Bronchial epithelial cell (primary cell): ENCODE measurements around the gene RBMXL3. TPM values are rescaled to one million over a fixed set of nuclear protein-coding genes. Genes with fewer than 3 reads are reported as not detected.

Experiments
- DNase-seq: peaks from one replicate; pipeline ENCODE4 v3.0.0-alpha.2; 2010; ENCODE audit warnings: low read depth
- FAIRE-seq: peaks from 2 replicates; lab custom pipeline; 2011; peaks lifted over from hg19 to GRCh38; lab: Jason Lieb, UNC
- H3K27me3 ChIP-seq: 2 replicates; pipeline ENCODE4 v1.5.1; 2011; ENCODE audit warnings: low read length; ENCODE audit not compliant: control insufficient read depth, insufficient read depth
- H3K36me3 ChIP-seq: 2 replicates; pipeline ENCODE4 v1.5.1; 2011; ENCODE audit warnings: low read length; ENCODE audit not compliant: control insufficient read depth, insufficient read depth
- H3K4me3 ChIP-seq: 2 replicates; pipeline ENCODE4 v1.5.1; 2011; ENCODE audit warnings: mild to moderate bottlenecking, low read depth, low read length, control low read depth
- CTCF ChIP-seq: IDR thresholded peaks from 2 replicates; pipeline ENCODE4 v1.5.1; 2011; ENCODE audit warnings: mild to moderate bottlenecking, moderate library complexity, low read length, control low read depth, inconsistent platforms; ENCODE audit not compliant: insufficient read depth, severe bottlenecking
- total RNA-seq: library from RNA; depleted of rRNA; stranded (reverse); fragments of >200 nt; gene quantifications from 2 replicates; pipeline ENCODE4 v1.2.1, GENCODE V29; 2014

RBMXL3 gene
- not detected in 2 replicates for total RNA-seq

- FAIRE-seq: no peak
- no peak for DNase-seq
- TF ChIP-seq CTCF: no peak
- Histone ChIP-seq H3K4me3 (no peak within 1 kb of the TSS), H3K27me3 (no peaks in the 10 kb centered on the region), H3K36me3 (no peaks in the 10 kb centered on the region)
Observed at GRCh38 chrX:115189110-115189509, at the start of gene RBMXL3. RBMXL3 (plus strand) TSS chrX:115189410; CDS start chrX:115189442, 32 bp downstream.

DNA sequence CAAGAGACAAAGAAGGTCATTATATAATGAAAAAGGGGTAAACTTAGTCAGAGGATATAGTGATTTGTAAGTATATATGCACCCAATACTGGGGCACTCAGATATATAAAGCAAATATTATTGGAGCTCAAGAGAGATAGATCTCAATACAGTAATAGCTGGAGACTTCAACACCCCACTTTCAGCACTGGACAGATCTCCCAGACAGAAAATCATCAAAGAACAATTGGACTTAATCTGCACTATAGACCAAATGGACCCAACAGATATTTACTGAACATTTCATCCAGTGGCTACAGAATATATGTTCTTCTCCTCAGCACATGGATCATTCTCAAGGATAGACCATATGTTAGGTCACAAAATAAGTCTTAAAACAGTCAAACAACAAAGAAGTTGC lies 47.2 kb upstream of the RBMXL3 start:
- Histone ChIP-seq H3K36me3 (no peaks in the 10 kb centered on the region), H3K4me3 (no peak overlapping the region), H3K27me3 (no peaks in the 10 kb centered on the region)
- no peak for TF ChIP-seq CTCF
- FAIRE-seq: no peak
- no peak for DNase-seq

DNA sequence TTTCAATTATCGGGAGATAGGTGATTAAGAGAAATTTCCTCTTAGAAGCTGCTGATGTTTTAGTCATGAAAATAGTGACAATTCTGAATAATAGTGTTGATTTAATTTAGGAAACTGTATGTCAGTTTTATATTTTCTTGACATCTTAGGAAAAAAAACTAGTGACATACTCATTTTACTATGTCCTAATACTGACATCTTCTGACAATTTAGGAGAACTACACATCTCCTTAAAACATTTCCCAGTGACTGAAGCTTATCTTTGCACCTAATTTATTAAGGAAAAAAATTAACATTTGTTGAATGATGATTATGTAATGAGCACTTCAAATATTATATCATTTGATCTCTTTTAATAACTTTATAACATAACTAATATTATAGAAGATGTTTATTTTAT lies 42.0 kb upstream of the RBMXL3 start:
- peak; percentile 39 for DNase-seq
- Histone ChIP-seq H3K4me3 (no peak overlapping the region), H3K27me3 (no peaks in the 10 kb centered on the region), H3K36me3 (no peaks in the 10 kb centered on the region)
- TF ChIP-seq CTCF: peak; percentile 13
- no peak for FAIRE-seq

GRCh38 chrX:115173181-115173580 lies 16.0 kb upstream of the RBMXL3 start:
- DNase-seq (no peak), FAIRE-seq (no peak)
- no peaks in the 10 kb centered on the region for H3K36me3 ChIP-seq
- no peaks in the 10 kb centered on the region for H3K27me3 ChIP-seq
- no peak for TF ChIP-seq CTCF
- H3K4me3 ChIP-seq: no peak overlapping the region

- Histone ChIP-seq H3K27me3 (no peaks in the 10 kb centered on the region), H3K4me3 (no peak overlapping the region), H3K36me3 (no peaks in the 10 kb centered on the region)
- no peak for TF ChIP-seq CTCF
- FAIRE-seq (no peak), DNase-seq (no peak)
Observed at GRCh38 chrX:115174548-115174947, 14.7 kb upstream of the RBMXL3 start.

GRCh38 chrX:115177932-115178331 lies 11.3 kb upstream of the RBMXL3 start:
- no peak for TF ChIP-seq CTCF
- DNase-seq: peak; percentile 8
- Histone ChIP-seq H3K4me3 (no peak overlapping the region), H3K27me3 (no peaks in the 10 kb centered on the region), H3K36me3 (no peaks in the 10 kb centered on the region)
- no peak for FAIRE-seq
